SK-N-SH treated with all-trans-retinoic acid at 6 μM for 48 hours (cell line): ENCODE results near the gene ASTN2.

ENCODE experiments used
- ARNTL ChIP-seq: fragments of 450-650 bp; formaldehyde crosslinking; IDR thresholded peaks from 2 replicates; pipeline ENCODE4 v1.5.0; 2020; ENCODE audit warnings: low read depth, mild to moderate bottlenecking, moderate library complexity, borderline replicate concordance
- CSDC2 ChIP-seq: fragments of 250-450 bp; sonication (Bioruptor Pico); IDR thresholded peaks from 2 replicates; pipeline ENCODE4 v1.5.0; 2020; ENCODE audit warnings: mild to moderate bottlenecking, moderate library complexity
- ESRRG ChIP-seq: fragments of 250-450 bp; sonication (Bioruptor Pico); IDR thresholded peaks from 2 replicates; pipeline ENCODE4 v1.6.1; 2021; ENCODE audit warnings: mild to moderate bottlenecking
- OSR1 ChIP-seq: fragments of 250-450 bp; sonication (Bioruptor Pico); IDR thresholded peaks from 2 replicates; pipeline ENCODE4 v1.8.0; 2022; ENCODE audit warnings: moderate library complexity, mild to moderate bottlenecking, inconsistent platforms
- TOX ChIP-seq: fragments of 250-450 bp; sonication (Bioruptor Pico); IDR thresholded peaks from 2 replicates; pipeline ENCODE4 v1.8.0; 2021; ENCODE audit warnings: mild to moderate bottlenecking, moderate library complexity, borderline replicate concordance
- ZC3H10 ChIP-seq: fragments of 250-450 bp; sonication (Bioruptor Pico); IDR thresholded peaks from 2 replicates; pipeline ENCODE4 v1.5.1; 2021; ENCODE audit warnings: mild to moderate bottlenecking, moderate library complexity
- ZFP3 ChIP-seq: fragments of 250-450 bp; sonication (Bioruptor Pico); IDR thresholded peaks from 2 replicates; pipeline ENCODE4 v1.5.0; 2020; ENCODE audit warnings: mild to moderate bottlenecking, moderate library complexity
- ZFP30 ChIP-seq: fragments of 450-650 bp; formaldehyde crosslinking; IDR thresholded peaks from 2 replicates; pipeline ENCODE4 v1.5.0; 2022; ENCODE audit warnings: mild to moderate bottlenecking, moderate library complexity
- ZNF565 ChIP-seq: fragments of 450-650 bp; formaldehyde crosslinking; conservative IDR thresholded peaks from 2 replicates; pipeline ENCODE4 v1.5.0; 2020; ENCODE audit warnings: low read depth, mild to moderate bottlenecking, moderate library complexity
- ZNF70 ChIP-seq: fragments of 450-650 bp; formaldehyde crosslinking; IDR thresholded peaks from 2 replicates; pipeline ENCODE4 v1.5.0; 2020; ENCODE audit warnings: mild to moderate bottlenecking, moderate library complexity
- TF ChIP-seq, protein P1 (sequence below): fragments of 250-450 bp; sonication (Bioruptor Pico); IDR thresholded peaks from 2 replicates; pipeline ENCODE4 v1.8.0; 2020; ENCODE audit warnings: mild to moderate bottlenecking, moderate library complexity, borderline replicate concordance
- TF ChIP-seq, protein P2 (sequence below): fragments of 250-450 bp; sonication (Bioruptor Pico); IDR thresholded peaks from 2 replicates; pipeline ENCODE4 v1.5.1; 2020; ENCODE audit warnings: low read depth, mild to moderate bottlenecking, moderate library complexity

DNA sequence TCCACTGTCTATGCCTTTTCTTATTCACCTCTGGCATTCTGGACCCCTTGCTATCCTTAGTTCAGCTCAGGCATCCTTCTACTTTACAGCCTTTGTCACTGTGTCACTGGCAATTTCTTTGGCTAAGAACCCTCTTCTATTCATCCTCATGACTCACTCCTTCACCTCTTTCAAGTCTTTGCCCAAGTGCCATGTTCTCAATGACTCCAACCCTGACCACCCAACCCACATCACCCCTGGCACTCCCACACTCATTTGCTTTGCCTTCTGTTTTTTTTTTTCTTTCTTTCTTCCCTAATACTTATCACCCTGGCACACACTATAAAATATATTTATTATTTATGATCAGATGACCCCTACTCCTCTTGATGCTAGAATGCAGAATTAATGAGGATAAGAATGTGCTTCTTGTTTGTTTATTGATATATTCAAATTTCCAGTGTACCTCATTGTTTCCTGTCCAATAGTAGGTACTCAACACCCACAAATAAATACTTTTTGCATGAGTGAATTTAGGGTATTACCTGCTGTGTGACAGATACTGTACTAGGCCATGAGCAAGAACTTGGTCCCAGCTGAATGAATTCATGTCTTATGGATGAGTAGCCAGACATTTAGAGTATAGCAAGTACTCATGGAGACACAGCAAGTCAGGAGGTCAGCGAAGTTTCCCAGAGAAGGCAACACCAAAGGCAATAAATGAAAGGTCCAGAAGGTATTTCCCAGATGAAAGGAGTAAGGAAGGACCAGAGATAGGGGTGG is 1025.1 kb downstream of the ASTN2 start:
- no peak for TF ChIP-seq ESRRG (CRISPR knock-in tag)
- no peak for TF ChIP-seq OSR1 (CRISPR knock-in tag)
- TF ChIP-seq ARNTL (CRISPR knock-in tag), result no peak
- TF ChIP-seq ZNF565 (CRISPR knock-in tag), result no peak
- TF ChIP-seq, protein P1, sequence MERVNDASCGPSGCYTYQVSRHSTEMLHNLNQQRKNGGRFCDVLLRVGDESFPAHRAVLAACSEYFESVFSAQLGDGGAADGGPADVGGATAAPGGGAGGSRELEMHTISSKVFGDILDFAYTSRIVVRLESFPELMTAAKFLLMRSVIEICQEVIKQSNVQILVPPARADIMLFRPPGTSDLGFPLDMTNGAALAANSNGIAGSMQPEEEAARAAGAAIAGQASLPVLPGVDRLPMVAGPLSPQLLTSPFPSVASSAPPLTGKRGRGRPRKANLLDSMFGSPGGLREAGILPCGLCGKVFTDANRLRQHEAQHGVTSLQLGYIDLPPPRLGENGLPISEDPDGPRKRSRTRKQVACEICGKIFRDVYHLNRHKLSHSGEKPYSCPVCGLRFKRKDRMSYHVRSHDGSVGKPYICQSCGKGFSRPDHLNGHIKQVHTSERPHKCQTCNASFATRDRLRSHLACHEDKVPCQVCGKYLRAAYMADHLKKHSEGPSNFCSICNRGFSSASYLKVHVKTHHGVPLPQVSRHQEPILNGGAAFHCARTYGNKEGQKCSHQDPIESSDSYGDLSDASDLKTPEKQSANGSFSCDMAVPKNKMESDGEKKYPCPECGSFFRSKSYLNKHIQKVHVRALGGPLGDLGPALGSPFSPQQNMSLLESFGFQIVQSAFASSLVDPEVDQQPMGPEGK (CRISPR knock-in tag), result no peak
- TF ChIP-seq ZC3H10 (CRISPR knock-in tag), result no peak
- TF ChIP-seq ZNF70, result no peak
- no peak for TF ChIP-seq ZFP3 (CRISPR knock-in tag)
- no peak for TF ChIP-seq ZFP30 (CRISPR knock-in tag)
- no peak for TF ChIP-seq TOX (CRISPR knock-in tag)
- TF ChIP-seq CSDC2 (CRISPR knock-in tag), result no peak
- TF ChIP-seq, protein P2, sequence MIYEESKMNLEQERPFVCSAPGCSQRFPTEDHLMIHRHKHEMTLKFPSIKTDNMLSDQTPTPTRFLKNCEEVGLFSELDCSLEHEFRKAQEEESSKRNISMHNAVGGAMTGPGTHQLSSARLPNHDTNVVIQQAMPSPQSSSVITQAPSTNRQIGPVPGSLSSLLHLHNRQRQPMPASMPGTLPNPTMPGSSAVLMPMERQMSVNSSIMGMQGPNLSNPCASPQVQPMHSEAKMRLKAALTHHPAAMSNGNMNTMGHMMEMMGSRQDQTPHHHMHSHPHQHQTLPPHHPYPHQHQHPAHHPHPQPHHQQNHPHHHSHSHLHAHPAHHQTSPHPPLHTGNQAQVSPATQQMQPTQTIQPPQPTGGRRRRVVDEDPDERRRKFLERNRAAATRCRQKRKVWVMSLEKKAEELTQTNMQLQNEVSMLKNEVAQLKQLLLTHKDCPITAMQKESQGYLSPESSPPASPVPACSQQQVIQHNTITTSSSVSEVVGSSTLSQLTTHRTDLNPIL, result no peak
